Tibial nerve (tissue), 4 donors: ENCODE measurements around the gene SPECC1.

Experiments used
- CTCF ChIP-seq, 5 experiments: fragments of 200-600 bp in 3 of 5; fragments of 450-650 bp in 2 of 5; sonication (generic) in 3 of 5; IDR thresholded peaks; one replicate each; pipeline ENCODE4 v1.5.1; 2016 to 2019; ENCODE audit warnings: antibody characterized with exemption in 5 of 5, mild to moderate bottlenecking in 3 of 5, moderate library complexity in 2 of 5
- EP300 ChIP-seq, 2 donors: sonication (generic); formaldehyde crosslinking; IDR thresholded peaks; one replicate each; pipeline ENCODE4 v1.6.1; 2017; ENCODE audit warnings: antibody characterized with exemption in 2 of 2, mild to moderate bottlenecking in 1 of 2
- POLR2A ChIP-seq, 2 donors: fragments of 450-650 bp; IDR thresholded peaks; one replicate each; pipeline ENCODE4 v1.6.1; 2017; ENCODE audit warnings: antibody characterized with exemption in 2 of 2, mild to moderate bottlenecking in 2 of 2, moderate library complexity in 2 of 2

GRCh38 chr17:20028443-20028842, 19.3 kb downstream of the SPECC1 start:
- TF ChIP-seq CTCF (IDR thresholded peaks at IDR 0.05) (no peak), POLR2A (IDR thresholded peaks at IDR 0.05) (no peak), EP300 (IDR thresholded peaks at IDR 0.05) (no peak)
